HG03432 (cell line): ENCODE measurements around the gene PRDM10.
"Not testable (repeated sequence)": the region's sequence is repeated elsewhere in the genome, so short reads cannot be mapped to it uniquely, and the experiment has no call there.

ENCODE experiments used
- ATAC-seq: cut with Tn5 transposase; IDR thresholded peaks from one replicate; pipeline ENCODE4 v1.9.1; 2021; ENCODE audit warnings: mild to moderate bottlenecking, moderate library complexity; ENCODE audit not compliant: unreplicated experiment

Gene PRDM10

DNA sequence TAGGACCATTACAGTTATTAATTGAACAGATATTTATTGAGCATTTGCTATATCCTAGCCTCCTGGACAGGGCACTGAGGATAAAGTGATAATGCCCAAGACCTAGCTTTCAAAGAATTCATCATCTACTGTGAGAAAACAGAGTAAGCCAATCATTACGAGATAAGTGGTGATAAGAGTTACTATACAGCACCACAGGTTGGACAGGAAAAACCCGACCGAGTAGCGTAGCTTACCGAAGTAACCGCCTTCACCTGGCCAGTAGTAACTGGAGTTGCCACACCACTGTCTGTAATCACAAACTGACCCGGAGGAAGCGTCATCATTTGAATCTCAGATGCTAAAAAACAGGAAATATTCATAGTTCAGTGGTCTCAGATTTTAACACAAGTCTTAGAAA lies 97.2 kb downstream of the PRDM10 start:
- no peak for ATAC-seq

DNA sequence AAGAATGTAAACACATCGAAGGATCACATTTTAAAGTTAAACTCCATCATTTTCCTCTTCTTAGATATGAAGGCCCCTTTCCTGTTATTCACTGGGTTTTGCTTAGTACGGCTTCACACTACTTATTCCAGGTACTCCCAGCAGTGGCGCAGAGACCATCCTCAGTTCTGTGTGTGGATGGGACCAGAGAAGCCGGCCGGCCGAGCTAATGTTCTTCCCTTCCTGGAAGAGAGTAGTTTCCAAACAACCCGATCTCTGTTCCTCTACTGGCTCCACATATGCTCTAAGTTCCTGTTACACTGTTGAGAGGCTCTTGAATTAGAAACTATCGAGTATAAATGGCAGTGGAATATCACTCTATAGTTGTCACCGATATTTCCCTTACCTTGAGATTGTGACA lies 106.6 kb downstream of the PRDM10 start:
- ATAC-seq, result no peak

DNA sequence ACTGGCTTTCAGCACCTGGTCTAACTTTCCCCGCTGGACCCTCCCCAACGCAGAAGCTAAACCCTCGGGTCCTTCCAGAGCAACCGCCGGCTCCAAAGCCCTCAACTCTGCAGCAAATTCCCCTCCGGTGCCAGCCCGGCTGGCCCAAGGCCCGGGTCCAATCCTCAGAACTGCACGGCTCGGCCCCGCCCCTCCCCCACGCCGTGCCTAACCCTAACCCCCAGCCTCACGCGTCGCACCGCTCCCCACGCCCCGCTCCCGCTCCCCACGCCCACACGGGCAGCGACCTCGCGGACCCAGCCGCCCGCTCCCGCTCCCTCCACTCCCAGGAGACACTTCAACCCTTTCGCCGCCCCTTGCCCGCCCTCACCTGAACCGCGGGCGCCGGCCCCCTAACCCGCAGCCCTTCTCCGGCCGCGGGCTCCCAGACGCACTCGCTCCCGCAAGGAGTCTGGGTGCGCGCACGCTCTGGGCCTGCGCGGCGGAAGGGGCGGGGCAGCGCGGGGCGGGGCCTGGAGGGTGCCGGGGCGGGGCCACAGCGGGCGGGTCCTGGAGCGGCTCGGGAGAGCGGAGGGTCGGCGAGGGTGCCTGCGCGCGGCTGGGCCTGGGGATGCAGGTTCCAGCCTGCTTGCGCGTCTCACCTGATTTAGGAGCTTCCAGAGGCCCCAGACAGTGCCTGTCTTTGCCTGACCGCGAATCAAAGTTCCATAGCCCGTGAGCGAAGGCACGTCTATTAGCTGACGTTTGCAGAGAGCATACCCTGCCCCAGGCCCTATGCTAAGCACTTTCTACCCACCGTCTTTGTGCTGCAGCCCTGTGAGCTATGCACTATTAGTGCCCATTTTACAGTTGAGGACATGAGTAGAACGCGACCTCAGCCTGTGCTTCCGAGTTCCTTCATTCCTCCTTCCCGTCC lies 107.3 kb downstream of the PRDM10 start, which contains the start of gene NFRKB:
TSS of gene NFRKB (minus strand) at position 453 of the 916 bp plus-strand sequence. CDS start 2,729 bp downstream, outside the sequence.
- ATAC-seq, result peak; percentile 97

DNA sequence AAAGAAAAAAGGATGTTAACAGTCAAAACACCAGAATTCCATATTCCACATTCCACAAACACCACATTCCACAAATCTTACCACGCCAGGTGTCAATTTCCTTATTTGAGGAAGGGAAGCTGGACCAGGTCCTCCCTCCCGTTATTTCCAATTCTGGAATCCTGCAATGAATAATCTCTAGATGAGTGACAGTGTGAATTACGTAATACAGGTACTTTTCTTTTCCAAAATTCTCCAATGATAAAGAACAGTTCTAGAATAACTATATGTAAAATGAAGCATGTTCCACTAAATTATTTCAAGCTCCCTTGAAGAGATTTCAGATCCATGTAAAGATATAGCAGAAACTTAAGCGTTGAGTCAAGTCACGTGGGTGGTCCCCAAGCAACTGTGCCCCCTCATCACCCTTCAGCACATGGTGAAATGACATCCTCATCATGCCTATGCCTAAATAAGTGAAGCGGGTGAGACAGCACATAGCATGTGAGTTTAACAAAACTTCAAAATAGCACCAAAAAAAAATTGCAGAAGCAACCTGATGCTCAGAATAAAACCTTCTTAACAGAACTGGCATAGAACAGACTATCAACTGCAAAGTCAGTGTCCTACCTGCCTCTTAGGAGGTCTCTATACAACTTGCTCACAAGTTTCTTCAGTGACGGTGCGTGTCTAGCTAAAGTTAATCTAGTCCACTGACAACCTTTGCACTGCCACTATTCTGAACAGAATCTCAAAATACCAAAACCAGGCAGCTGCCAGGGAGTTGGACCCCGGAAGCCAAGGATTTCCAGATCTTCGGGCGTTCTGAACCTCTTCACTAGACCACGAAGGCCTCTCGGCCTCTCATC lies 108.1 kb downstream of the PRDM10 start:
- no peak for ATAC-seq

DNA sequence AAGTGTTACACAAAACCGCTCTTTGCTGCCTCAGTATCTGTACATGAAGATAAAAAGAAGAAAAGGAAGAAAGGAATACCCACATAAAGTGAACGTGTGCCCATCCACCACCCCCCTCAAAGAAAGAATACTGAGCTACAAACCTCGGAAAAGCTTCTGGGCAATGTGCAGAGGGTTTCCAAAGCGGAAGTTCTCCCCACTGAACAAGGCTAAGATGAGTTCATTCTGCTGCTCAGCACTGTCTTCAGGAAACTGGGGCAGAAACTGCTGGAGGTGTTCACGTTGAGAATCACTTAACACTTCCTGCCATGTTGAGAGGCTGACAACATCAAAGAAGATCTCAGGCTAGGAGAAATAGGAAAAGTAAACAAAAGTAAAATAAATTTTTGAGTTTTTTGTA lies 114.2 kb downstream of the PRDM10 start:
- ATAC-seq, result no peak

DNA sequence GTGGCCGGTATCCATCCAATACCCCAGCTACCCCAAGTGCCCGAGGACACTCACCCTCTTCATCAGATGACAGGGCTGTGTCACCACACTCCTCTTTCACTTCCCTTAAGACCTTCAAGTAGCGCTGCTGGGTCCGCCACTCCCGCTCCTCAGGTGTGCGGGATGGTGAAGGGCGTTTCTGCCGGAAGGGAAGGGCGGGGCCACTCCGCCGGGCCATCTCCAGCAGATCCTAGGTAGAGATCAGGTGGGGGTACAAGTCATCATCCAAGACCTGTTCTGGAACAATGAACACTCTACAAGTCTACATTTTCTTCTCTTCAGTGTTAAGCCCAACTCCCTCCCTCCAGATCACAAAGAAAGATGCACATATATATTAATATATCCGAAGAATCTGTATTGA lies 117.3 kb downstream of the PRDM10 start:
- no peak for ATAC-seq

DNA sequence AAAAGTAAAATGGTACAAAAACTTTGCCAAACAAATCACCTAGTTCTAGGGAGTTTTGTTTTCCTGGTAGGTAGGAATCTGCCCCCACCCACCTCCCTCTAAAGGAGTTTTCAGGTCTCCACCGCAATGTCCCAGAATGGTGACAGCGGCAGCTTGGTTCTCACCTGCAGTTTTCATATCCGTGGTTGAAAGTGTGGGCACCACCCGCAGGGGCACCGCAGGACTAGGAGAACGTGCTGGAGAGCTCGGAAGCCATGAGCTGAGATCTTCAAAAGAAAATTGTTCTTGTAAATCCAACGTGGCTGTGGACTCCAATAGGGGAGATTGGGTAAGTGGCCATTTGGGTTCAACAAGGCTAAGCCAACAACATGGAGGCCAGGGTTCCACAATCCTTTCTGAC lies 118.1 kb downstream of the PRDM10 start:
- no peak for ATAC-seq

DNA sequence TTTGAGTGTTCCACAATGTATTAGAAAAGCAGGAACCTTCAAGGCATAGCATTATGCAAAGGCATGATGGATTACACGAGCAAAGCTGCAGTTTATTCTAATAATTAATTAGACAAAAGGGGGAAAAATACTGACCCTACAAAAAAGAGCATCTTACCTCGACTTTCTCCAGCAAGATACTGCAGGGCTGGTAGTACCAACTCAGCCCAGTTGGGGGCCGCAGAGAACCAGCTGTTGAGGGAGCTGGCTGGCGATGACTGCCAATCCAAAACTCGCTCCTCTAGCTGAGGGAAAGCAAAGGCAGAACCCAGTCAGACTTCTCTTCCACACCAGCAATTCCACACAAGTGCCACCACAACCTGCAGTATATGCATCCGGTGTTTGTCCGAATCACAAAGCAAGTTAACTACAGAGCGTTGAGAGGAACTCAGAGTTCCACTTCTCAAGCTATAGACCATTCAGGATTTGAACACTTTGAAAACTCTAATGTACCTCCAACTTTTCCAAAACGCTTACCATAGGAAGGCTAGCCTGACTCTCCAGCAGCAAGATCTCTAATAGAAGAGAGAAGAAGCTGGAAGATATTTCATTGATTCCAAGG lies 121.0 kb downstream of the PRDM10 start:
- ATAC-seq, result peak; percentile 65

DNA sequence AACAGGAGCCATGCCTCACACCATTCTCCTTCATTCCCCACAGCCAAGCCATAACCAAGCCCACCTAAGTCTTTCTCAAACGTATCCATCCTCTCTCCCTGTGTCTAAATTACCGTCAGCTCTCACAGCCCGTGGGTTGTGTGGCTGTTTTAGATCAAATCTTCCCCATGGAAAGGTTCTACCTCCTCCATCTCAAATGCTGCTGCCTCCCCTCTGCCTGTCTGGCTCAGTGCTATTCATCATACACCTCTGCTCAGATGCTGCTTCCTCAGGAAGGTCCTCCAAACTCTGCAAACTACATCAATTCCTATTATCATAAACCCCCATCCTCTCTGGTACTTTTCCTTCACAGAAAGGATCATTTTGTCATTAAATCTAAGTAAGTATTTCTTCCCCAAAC lies 122.3 kb downstream of the PRDM10 start:
- ATAC-seq, result no peak

DNA sequence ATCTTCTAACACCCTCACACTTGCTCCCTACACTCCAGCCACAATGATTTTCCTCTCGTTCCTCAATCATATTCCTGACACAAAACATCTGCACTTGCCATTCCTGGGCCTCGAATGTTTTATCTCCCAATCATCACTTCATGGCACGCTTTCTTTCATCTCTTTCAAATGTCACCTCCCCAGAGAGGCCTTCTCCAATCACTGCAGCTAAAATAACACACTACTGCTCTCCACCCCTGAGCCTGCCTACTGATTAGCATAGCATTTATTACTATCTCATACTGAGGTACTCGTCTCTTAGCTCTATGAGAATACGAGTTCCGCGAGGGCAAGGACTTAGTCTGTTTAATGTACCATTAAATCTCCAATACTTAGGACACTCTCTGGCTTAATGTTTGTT lies 130.7 kb downstream of the PRDM10 start:
- ATAC-seq, result no peak

DNA sequence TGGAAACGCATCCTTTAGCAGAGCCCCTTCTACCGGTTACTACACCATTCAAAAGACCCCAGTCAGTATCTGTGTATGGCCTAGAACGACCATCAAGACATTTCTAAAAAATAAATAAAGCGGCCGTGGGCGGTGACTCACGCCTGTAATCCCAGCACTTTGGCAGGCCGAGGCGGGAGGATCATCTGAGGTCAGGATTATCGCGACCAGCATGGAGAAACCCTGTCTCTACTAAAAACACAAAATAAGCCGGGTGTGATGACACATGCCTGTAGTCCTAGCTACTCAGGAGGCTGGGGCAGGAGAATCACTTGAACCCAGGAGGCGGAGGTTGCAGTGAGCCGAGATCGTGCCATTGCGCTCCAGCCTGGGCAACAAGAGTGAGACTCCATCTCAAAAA lies 134.0 kb downstream of the PRDM10 start:
- ATAC-seq, result not testable (repeated sequence)

DNA sequence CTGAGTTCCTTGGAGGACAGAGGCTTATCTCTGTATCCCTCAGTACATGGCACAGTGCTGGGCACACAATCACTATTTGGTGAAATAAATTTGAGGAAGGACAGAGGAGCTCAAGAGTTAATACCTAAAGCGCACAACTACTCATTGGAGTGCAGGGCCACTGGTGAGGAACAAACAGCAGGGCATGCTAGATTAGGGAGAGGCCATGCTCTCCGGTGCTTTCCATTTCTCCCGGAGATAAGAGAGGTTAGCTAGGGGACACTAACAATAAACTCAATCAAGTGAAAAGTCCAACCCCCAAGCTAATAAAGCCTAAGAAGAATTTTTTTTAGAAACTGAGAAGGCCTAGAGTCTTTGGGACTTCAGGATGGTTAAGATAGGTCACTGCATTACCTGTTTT lies 136.3 kb downstream of the PRDM10 start:
- no peak for ATAC-seq

DNA sequence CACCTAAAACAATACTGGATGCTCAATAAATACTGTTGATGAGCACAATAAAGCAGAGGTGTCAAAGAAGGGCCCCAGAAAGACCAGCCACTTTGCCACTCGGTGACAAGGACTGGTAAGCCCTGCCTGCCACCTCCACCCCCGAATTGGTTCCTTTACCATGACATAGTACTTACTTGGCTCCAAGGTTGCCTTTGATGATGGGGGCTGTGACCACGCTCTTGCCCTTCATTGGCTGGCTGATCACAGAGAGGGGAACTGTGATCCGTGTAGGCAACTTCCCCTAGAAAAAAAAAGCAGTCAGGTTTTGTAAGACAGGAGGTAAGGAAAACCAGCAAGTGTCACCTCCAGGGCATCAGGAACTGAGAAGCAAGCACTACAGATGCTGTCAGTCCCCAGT lies 136.9 kb downstream of the PRDM10 start:
- ATAC-seq, result no peak

DNA sequence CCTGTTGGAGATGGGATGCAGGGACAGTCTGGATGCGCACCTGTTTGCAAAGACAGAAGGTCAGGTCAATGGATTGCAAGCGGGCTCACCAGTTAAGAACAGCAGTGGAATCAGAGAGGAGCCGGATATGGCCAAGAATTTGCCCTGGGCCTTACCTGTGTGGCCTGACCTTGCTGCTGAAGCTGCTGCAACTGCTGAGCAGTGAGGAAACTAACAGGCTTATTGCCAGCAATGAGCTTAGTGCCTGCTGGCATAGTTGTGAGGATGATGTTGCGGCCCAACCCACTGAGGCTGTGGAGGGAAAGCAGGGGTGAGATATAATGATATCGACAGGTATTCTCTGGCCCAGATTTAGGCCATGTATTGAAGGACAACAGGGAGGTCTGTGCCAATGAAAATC lies 137.8 kb downstream of the PRDM10 start:
- no peak for ATAC-seq

DNA sequence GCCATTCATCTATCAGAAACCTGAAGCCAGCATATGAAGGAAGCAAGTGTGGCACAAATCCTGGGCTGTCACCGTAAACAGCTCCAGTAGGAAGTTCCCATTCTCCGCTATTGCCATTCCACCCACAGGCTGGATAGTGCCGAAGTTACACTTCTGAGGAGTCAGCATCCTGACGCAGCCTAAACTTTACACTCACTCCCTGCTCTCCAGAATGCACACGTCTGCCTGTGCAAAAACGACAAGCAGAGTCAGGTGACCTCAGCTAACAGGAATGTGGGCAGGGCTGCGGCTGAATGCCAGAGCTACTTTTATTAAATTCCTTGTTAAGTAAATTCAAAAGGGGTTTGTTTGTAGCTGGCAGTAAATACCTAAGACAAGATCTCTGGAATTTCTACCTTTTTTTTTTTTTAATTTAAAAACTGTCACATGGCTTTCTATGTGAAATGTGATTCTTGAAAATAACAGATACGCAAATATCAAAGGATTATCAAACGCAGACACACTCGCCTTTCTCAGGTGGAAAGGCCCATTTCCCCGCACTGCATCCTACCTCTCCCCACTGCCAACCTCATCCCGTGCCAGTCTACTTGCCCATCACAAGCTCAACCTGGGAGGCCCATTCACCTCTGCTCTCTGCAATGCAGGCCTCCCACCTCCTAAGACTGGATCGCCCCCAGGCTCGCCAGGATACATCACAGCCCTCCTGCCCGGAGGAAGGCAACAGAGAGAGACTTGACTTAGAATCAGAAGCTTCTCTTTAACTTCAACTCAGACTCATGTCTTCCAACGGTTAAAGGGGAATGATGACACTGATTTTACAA lies 140.7 kb downstream of the PRDM10 start:
- ATAC-seq, result no peak

DNA sequence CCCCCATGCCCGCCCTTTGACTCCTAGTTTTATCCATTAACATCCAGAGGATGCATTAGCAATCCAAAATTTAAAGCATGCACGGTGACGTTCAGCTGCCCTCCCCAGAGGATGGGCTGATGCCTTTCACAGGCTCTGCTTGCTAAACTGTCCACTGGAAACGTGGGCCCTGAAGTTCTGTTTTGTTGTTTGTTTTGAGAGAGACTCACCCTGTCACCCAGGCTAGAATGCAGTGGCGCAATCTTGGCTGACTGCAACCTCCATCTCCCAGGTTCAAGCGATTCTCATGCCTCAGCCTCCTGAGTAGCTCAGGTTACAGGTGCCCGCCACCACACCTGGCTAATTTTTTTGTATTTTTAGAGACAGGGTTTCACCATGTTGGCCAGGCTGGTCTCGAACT lies 146.6 kb downstream of the PRDM10 start:
- no peak for ATAC-seq

DNA sequence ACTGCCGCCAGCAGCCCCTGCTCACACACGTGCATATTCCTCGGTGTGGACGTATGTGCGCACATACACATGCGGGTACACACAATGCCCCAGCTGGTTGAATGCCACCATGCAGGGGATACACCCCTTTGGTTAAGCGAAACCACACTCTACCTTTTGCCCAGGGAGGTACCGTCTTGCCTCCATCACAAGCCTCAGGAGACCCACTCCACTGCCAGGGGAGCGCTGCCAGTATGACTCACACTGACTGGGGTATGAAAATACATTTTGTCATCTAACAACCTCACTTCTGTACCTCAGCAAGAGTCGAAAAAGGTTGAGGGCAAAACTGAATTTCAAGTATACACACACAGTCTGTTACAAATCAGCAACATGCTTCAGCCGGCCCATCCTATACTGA lies 147.5 kb downstream of the PRDM10 start:
- ATAC-seq, result no peak

DNA sequence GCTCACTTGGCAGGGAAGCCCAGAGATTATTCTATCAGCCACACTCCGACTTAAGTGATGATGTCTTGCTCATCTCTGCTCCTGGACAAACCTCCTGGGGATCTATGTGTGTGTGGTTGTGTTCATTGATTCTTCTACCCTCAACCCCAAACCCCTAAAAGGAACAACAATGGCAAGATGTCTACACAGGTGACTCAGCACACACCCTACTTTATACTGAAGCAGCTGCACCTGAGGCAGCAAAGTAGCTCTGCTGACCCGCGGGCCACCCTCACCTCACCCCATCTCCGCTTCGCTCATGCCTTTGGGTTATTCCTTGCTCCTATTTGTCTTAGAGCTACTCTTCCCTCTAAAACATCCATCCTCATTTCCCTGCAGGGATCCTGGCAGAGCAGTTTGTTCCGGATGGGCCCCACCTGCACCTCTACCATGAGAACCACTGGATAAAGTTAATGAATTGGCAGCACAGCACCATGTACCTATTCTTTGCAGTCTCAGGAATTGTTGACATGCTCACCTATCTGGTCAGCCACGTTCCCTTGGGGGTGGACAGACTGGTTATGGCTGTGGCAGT lies 148.3 kb downstream of the PRDM10 start:
- ATAC-seq, result no peak

DNA sequence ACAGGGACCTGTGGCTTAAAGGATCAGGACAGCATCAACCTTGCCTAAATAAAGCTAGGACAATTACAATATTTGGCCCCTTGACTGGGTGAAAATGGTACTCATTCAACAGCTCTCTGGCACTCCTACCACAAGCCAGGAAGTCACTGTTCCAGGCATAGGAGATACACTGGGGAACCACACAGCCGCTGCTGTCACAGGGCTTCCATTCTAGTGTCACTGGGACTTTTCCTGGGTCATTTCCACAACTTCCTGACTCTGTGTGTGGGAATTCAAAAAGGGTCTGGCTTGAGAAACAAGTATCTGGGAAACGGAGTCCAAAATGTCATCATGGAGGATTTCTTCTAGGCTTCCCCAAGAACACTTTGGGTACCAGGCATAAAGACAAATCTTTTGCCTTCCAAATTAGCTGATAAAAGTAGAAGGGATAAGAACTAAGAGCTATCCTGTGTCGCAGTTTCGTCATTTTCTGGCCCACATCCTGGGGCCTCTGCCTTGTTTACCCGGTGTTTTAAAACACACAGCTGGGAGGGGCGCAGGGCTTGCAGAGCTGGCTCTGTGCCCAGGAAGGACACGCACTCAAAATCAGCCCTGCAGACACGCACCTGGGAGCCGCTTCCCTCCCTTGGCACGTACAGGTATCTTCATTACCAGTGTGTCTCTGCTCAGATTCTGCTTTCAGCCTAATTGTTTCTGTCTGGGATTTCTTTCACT lies 149.0 kb downstream of the PRDM10 start:
- no peak for ATAC-seq
